Mesendoderm (in vitro differentiated cells): ENCODE measurements around the gene TRIM49D2. TPM values are rescaled to one million over a fixed set of nuclear protein-coding genes. Genes with fewer than 3 reads are reported as not detected.
"Not testable (repeated sequence)": the region's sequence is repeated elsewhere in the genome, so short reads cannot be mapped to it uniquely, and the experiment has no call there.

Experiments
- DNase-seq: peaks from one replicate; pipeline ENCODE4 v3.0.0; 2013
- H2AK5ac ChIP-seq: 2 replicates; pipeline ENCODE4 v1.6.1; 2013; ENCODE audit warnings: low read length, inconsistent platforms
- H2BK120ac ChIP-seq: 2 replicates; pipeline ENCODE4 v1.6.1; 2013; ENCODE audit warnings: low read depth, mild to moderate bottlenecking, low read length, moderate library complexity, mixed read lengths
- H2BK15ac ChIP-seq: replicated peaks from 2 replicates; pipeline ENCODE4 v1.6.1; 2013; ENCODE audit warnings: low read depth, mild to moderate bottlenecking, moderate library complexity
- H2BK5ac ChIP-seq: 2 replicates; pipeline ENCODE4 v1.6.1; 2013; ENCODE audit warnings: low read length, inconsistent platforms
- H3K18ac ChIP-seq: 2 replicates; pipeline ENCODE4 v1.6.1; 2013; ENCODE audit warnings: mild to moderate bottlenecking, low read length, mixed read lengths
- H3K23ac ChIP-seq: one replicate; pipeline ENCODE4 v1.6.1; 2013; ENCODE audit warnings: low read length
- H3K27ac ChIP-seq: 2 replicates; pipeline ENCODE4 v1.5.1; 2013; ENCODE audit warnings: low read depth, mild to moderate bottlenecking, inconsistent platforms, low read length, moderate library complexity
- H3K27me3 ChIP-seq: 2 replicates; pipeline ENCODE4 v1.6.1; 2013; ENCODE audit warnings: low read length, control low read depth, mild to moderate bottlenecking, inconsistent platforms; ENCODE audit not compliant: insufficient read depth, poor library complexity
- H3K36me3 ChIP-seq: 2 replicates; pipeline ENCODE4 v1.6.1; 2013; ENCODE audit warnings: low read length, inconsistent platforms; ENCODE audit not compliant: control insufficient read depth, insufficient read depth
- H3K4ac ChIP-seq: one replicate; pipeline ENCODE4 v1.6.1; 2013; ENCODE audit warnings: low read depth, mild to moderate bottlenecking, low read length, moderate library complexity
- H3K4me1 ChIP-seq: 2 replicates; pipeline ENCODE4 v1.6.1; 2013; ENCODE audit warnings: low read depth, low read length, inconsistent platforms; ENCODE audit not compliant: control insufficient read depth
- H3K4me2 ChIP-seq: 2 replicates; pipeline ENCODE4 v1.6.1; 2013; ENCODE audit warnings: low read length
- H3K4me3 ChIP-seq: 2 replicates; pipeline ENCODE4 v1.5.1; 2013; ENCODE audit warnings: mild to moderate bottlenecking, low read length
- H3K56ac ChIP-seq: one replicate; pipeline ENCODE4 v1.6.1; 2013; ENCODE audit warnings: low read length
- H3K79me1 ChIP-seq: 2 replicates; pipeline ENCODE4 v1.6.1; 2013; ENCODE audit warnings: low read length, inconsistent platforms
- H3K79me2 ChIP-seq: 2 replicates; pipeline ENCODE4 v1.6.1; 2013; ENCODE audit warnings: mild to moderate bottlenecking, low read length; ENCODE audit not compliant: control insufficient read depth, insufficient read depth
- H3K9ac ChIP-seq: 2 replicates; pipeline ENCODE4 v1.6.1; 2013; ENCODE audit warnings: low read length, inconsistent platforms
- H4K5ac ChIP-seq: one replicate; pipeline ENCODE4 v1.6.1; 2013; ENCODE audit warnings: low read length
- H4K8ac ChIP-seq: one replicate; pipeline ENCODE4 v1.6.1; 2013; ENCODE audit warnings: low read depth, mild to moderate bottlenecking, control low read depth, low read length, moderate library complexity
- WGBS: extraction: QIAGEN DNeasy Blood & Tissue Kit; methylation state at CpG from one replicate; pipeline ENCODE4 v1.1.7; 2013; ENCODE audit warnings: low lambda C conversion rate, missing lambda C conversion rate; ENCODE audit not compliant: insufficient coverage; ENCODE audit errors: extremely low coverage; 5-methylcytosine and 5-hydroxymethylcytosine counted together
- polyA plus RNA-seq, 2 experiments: library from polyadenylated mRNA; stranded (reverse); fragments of 200-250 nt; gene quantifications; one replicate each; pipeline ENCODE4 v1.2.3, GENCODE V29; 2013

TRIM49D2 gene
- polyA plus RNA-seq (2013, experiment 1 of 2): not detected
- polyA plus RNA-seq (2013, experiment 2 of 2): not detected

GRCh38 chr11:89923764-89924163, at the start of gene TRIM49D2:
TRIM49D2 (plus strand) TSS chr11:89924064; CDS start chr11:89926762, 2,698 bp downstream.
- H3K36me3 ChIP-seq, H4K5ac ChIP-seq, H3K18ac ChIP-seq, H3K79me2 ChIP-seq, H2BK5ac ChIP-seq, H3K4me2 ChIP-seq, H3K9ac ChIP-seq, H3K27ac ChIP-seq, H3K56ac ChIP-seq, H3K4me1 ChIP-seq, H3K79me1 ChIP-seq, H2BK120ac ChIP-seq, H2BK15ac ChIP-seq, H3K4ac ChIP-seq, H3K23ac ChIP-seq, DNase-seq, H4K8ac ChIP-seq, H2AK5ac ChIP-seq, H3K4me3 ChIP-seq, H3K27me3 ChIP-seq: not testable (repeated sequence)
- WGBS: no CpG with 5 or more reads among the region's 6 CpGs

- H3K23ac ChIP-seq, H2BK15ac ChIP-seq, H3K27ac ChIP-seq, H3K4ac ChIP-seq, H3K9ac ChIP-seq, H3K56ac ChIP-seq, H3K4me1 ChIP-seq, H3K4me3 ChIP-seq, H3K79me1 ChIP-seq, H4K8ac ChIP-seq, H2BK5ac ChIP-seq, H3K27me3 ChIP-seq, H3K4me2 ChIP-seq, H2AK5ac ChIP-seq, H3K18ac ChIP-seq, H3K36me3 ChIP-seq, DNase-seq, H2BK120ac ChIP-seq, H4K5ac ChIP-seq, H3K79me2 ChIP-seq: not testable (repeated sequence)
- no CpG with 5 or more reads among the region's 6 CpGs for WGBS
These were observed 46.4 kb upstream of the TRIM49D2 start for GRCh38 chr11:89877511-89877910.

DNA sequence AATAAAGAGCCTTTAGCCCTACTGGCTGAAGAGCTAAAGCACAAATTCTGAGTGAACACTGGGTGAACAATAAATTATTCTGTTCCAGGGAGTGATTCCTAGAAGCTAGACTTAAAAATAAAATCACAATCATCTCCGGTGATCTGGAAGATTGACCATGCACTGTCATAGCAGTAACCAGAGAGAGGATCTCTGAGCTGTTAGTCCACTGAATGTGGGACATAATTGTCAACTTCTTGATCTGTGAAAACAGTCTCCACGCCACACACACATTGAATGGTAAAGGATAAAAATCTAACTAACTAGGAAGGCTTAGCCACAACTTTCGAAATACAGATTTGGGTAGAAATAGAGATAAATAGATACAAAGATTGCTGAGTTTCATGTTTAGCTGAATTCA, 30.6 kb upstream of the TRIM49D2 start:
- H2BK120ac ChIP-seq, H3K79me2 ChIP-seq, H3K23ac ChIP-seq, H3K4me3 ChIP-seq, H2BK15ac ChIP-seq, H3K4ac ChIP-seq, H3K27me3 ChIP-seq, H4K5ac ChIP-seq, H3K9ac ChIP-seq, H3K79me1 ChIP-seq, H4K8ac ChIP-seq, DNase-seq, H2AK5ac ChIP-seq, H3K18ac ChIP-seq, H3K36me3 ChIP-seq, H3K56ac ChIP-seq, H2BK5ac ChIP-seq, H3K4me1 ChIP-seq, H3K4me2 ChIP-seq, H3K27ac ChIP-seq: not testable (repeated sequence)
- WGBS: no CpG with 5 or more reads among the region's 3 CpGs

DNA sequence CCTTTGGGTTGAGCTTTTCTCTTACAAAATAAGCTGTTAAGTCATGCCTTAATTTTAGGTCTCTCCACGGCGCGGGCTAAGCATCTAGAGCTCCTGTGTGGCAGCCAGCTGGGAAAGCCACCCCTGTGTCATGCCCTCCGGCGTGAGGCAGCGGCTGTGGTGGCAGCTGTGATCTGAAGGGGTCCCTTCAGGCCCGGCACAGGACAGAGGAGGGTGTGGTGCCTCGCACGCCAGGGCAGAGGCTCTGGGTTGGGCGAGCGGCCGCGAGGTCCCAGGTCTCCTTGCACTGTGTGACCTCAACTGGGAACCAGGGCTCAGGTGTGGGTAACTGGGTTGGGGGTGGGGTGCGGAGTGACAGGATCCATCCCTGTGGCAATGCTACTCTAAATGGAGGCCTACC, 23.1 kb upstream of the TRIM49D2 start:
- H4K5ac ChIP-seq, H4K8ac ChIP-seq, H2BK15ac ChIP-seq, H3K4me2 ChIP-seq, H3K79me1 ChIP-seq, H3K4ac ChIP-seq, H2BK120ac ChIP-seq, H3K4me1 ChIP-seq, H3K4me3 ChIP-seq, H3K9ac ChIP-seq, H3K18ac ChIP-seq, DNase-seq, H2AK5ac ChIP-seq, H3K27me3 ChIP-seq, H3K79me2 ChIP-seq, H3K56ac ChIP-seq, H2BK5ac ChIP-seq, H3K36me3 ChIP-seq, H3K23ac ChIP-seq, H3K27ac ChIP-seq: not testable (repeated sequence)
- WGBS: no CpG with 5 or more reads among the region's 14 CpGs

GRCh38 chr11:89922195-89922660, 1.6 kb upstream of the TRIM49D2 start, which contains the start of gene TRIM49D1:
TRIM49D1 (minus strand) TSS chr11:89922245; CDS start chr11:89917710, 4,535 bp downstream.
- Histone ChIP-seq H3K79me1 (no peaks in the 10 kb centered on the region), H4K8ac (no peak within 1 kb of the TSS), H3K4me2 (no peak within 1 kb of the TSS), H2BK5ac (no peak within 1 kb of the TSS), H4K5ac (no peak within 1 kb of the TSS), H2BK120ac (no peak within 1 kb of the TSS), H3K27ac (no peak within 1 kb of the TSS), H3K56ac (no peak within 1 kb of the TSS), H2BK15ac (no peak within 1 kb of the TSS), H3K18ac (no peak within 1 kb of the TSS), H3K4me1 (no peaks in the 10 kb centered on the region), H3K27me3 (no peaks in the 10 kb centered on the region), H3K4ac (no peak within 1 kb of the TSS), H3K79me2 (no peaks in the 10 kb centered on the region), H3K4me3 (no peak within 1 kb of the TSS), H3K9ac (no peak within 1 kb of the TSS), H2AK5ac (no peak within 1 kb of the TSS), H3K23ac (no peak within 1 kb of the TSS), H3K36me3 (no peaks in the 10 kb centered on the region)
- WGBS: no CpG with 5 or more reads among the region's 3 CpGs
- DNase-seq: no peak

DNA sequence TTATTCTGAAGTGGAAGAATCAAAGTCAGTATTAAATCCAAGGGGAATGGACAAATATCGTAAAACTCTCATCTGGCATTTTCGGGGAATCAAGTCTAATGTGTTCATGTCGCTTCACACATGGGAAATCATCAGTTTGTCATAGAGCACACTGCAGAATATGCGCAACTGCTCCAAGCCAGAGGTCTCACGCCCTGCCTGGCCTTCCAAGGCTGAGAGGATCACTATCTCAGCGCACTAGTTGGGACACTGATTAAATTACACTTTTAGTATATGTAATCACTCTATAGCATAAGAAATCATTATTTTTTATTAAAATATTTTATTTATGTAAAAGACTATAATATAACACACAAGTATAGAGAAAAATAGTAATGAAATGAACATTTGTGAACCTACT, 37.0 kb downstream of the TRIM49D2 start:
- not testable (repeated sequence) for H3K4me1 ChIP-seq, H3K23ac ChIP-seq, H3K27ac ChIP-seq

More for the DNA sequence above, 37.0 kb downstream of the TRIM49D2 start:
- H4K8ac ChIP-seq, H3K56ac ChIP-seq, H3K27me3 ChIP-seq, H2BK15ac ChIP-seq, H2AK5ac ChIP-seq, H3K4ac ChIP-seq, H3K4me2 ChIP-seq, H3K9ac ChIP-seq, H2BK5ac ChIP-seq, DNase-seq, H3K79me2 ChIP-seq, H4K5ac ChIP-seq, H3K79me1 ChIP-seq, H3K36me3 ChIP-seq, H3K4me3 ChIP-seq, H2BK120ac ChIP-seq, H3K18ac ChIP-seq: not testable (repeated sequence)
- no CpG with 5 or more reads among the region's 6 CpGs for WGBS
